HG03066 (cell line): Measurements from ENCODE around the gene MYO5B.
"Not testable (repeated sequence)": the region's sequence is repeated elsewhere in the genome, so short reads cannot be mapped to it uniquely, and the experiment has no call there.

Experiments used
- ATAC-seq: cut with Tn5 transposase; IDR thresholded peaks from one replicate; pipeline ENCODE4 v1.9.1; 2021; ENCODE audit warnings: low read depth; ENCODE audit not compliant: unreplicated experiment

The MYO5B gene

GRCh38 chr18:49783631-49784030 lies 411.3 kb downstream of the MYO5B start:
- not testable (repeated sequence) for ATAC-seq

GRCh38 chr18:49778826-49779465 lies 416.0 kb downstream of the MYO5B start:
- ATAC-seq = no peak
